SU-DHL-6 (cell line): Measurements from ENCODE around the gene SLCO1A2.

ENCODE experiments used
- CTCF ChIP-seq: fragments of 200-600 bp; sonication (generic); IDR thresholded peaks from one replicate; pipeline ENCODE4 v1.5.1; 2017; ENCODE audit warnings: antibody characterized with exemption, mild to moderate bottlenecking, low read length, moderate library complexity; ENCODE audit not compliant: insufficient read depth, poor library complexity, severe bottlenecking
- EZH2phosphoT487 ChIP-seq: fragments of 200-600 bp; sonication (generic), shearing (Covaris generic); conservative IDR thresholded peaks from 2 replicates; pipeline ENCODE4 v1.6.1; 2018; ENCODE audit warnings: mild to moderate bottlenecking, antibody characterized with exemption, low read length, moderate library complexity, mixed read lengths

- no peak for TF ChIP-seq CTCF
- TF ChIP-seq EZH2phosphoT487, result no peak
These were observed 86.0 kb downstream of the SLCO1A2 start for GRCh38 chr12:21248679-21249078.
